PC-9 (cell line): ENCODE results near the gene TSSK6. TPM values are rescaled to one million over a fixed set of nuclear protein-coding genes. Genes with fewer than 3 reads are reported as not detected.

Experiments
- BruUV-seq: library from RNA; stranded (reverse); fragments of 400-500 nt; replicated peaks from 2 replicates; lab custom pipeline; 2021; lab: Mats Ljungman, UMichigan
- CTCF ChIA-PET: fragments of 300-600 bp; sonication (Branson Sonifier 250); formaldehyde crosslinking; loops from one replicate; lab custom pipeline; 2022; ENCODE audit warnings: antibody characterized with exemption; lab: Charles Lee
- POLR2A ChIA-PET: fragments of 300-600 bp; sonication (Branson Sonifier 250); formaldehyde crosslinking; loops from one replicate; lab custom pipeline; 2022; ENCODE audit warnings: antibody characterized with exemption; ENCODE audit not compliant: unreplicated experiment; lab: Charles Lee
- DNase-seq, 2 experiments: peaks; one replicate each; pipeline versions ENCODE4 v3.0.0 to v3.0.0-alpha.2; 2015 to 2022; ENCODE audit warnings: mixed read lengths in 1 of 2
- H2AFZ ChIP-seq: fragments of 200-600 bp; sonication (generic); 2 replicates; pipeline ENCODE4 v1.8.1; 2017; ENCODE audit warnings: antibody characterized with exemption
- H3F3A ChIP-seq: fragments of 200-600 bp; sonication (generic); 2 replicates; pipeline ENCODE4 v1.8.1; 2017; ENCODE audit warnings: antibody characterized with exemption, mild to moderate bottlenecking, low read depth; ENCODE audit not compliant: insufficient read depth
- H3K27ac ChIP-seq: fragments of 200-600 bp; sonication (generic); 2 replicates; pipeline ENCODE4 v1.6.1; 2016; ENCODE audit warnings: mixed run types
- H3K27me3 ChIP-seq: fragments of 200-600 bp; sonication (generic); 2 replicates; pipeline ENCODE4 v1.6.1; 2016; ENCODE audit warnings: low read depth, mixed run types; ENCODE audit not compliant: insufficient read depth
- H3K36me3 ChIP-seq: fragments of 200-600 bp; sonication (generic); 2 replicates; pipeline ENCODE4 v1.6.1; 2016; ENCODE audit warnings: low read depth, mixed run types
- H3K4me1 ChIP-seq: fragments of 200-600 bp; sonication (generic); replicated peaks from 2 replicates; pipeline ENCODE4 v1.6.1; 2016; ENCODE audit warnings: mixed run types; ENCODE audit not compliant: insufficient read depth
- H3K4me2 ChIP-seq: fragments of 200-600 bp; sonication (generic); 2 replicates; pipeline ENCODE4 v1.6.1; 2017; ENCODE audit warnings: mixed run types
- H3K4me3 ChIP-seq: fragments of 200-600 bp; sonication (generic); 2 replicates; pipeline ENCODE4 v1.6.1; 2016; ENCODE audit warnings: mixed run types
- H3K79me2 ChIP-seq: fragments of 200-600 bp; sonication (generic); 2 replicates; pipeline ENCODE4 v1.6.1; 2017; ENCODE audit warnings: low read depth, mixed run types
- H3K9me2 ChIP-seq: fragments of 200-600 bp; sonication (generic); 2 replicates; pipeline ENCODE4 v1.8.1; 2017; ENCODE audit warnings: mild to moderate bottlenecking; ENCODE audit not compliant: insufficient read depth
- H3K9me3 ChIP-seq: fragments of 200-600 bp; sonication (generic); 2 replicates; pipeline ENCODE4 v1.8.1; 2016; ENCODE audit warnings: low read depth; ENCODE audit not compliant: insufficient read depth
- H4K20me1 ChIP-seq: fragments of 200-600 bp; sonication (generic); 2 replicates; pipeline ENCODE4 v1.8.1; 2017; ENCODE audit not compliant: insufficient read depth
- EZH2 ChIP-seq: fragments of 200-600 bp; sonication (generic); IDR thresholded peaks from 2 replicates; pipeline ENCODE4 v1.8.0; 2017; ENCODE audit warnings: antibody characterized with exemption, low read depth
- intact Hi-C: fragments of 100-400 bp; cut with micrococcal nuclease; formaldehyde crosslinking; loops from one replicate; pipeline ENCODE4 v1.10.0; 2022; ENCODE audit not compliant: unreplicated experiment
- total RNA-seq: library from RNA; stranded (reverse); gene quantifications from 2 replicates; pipeline ENCODE4 v1.2.3, GENCODE V29; 2021
- TF ChIP-seq, protein P1 (sequence below): fragments of 200-600 bp; sonication (generic); conservative IDR thresholded peaks from 2 replicates; pipeline ENCODE4 v1.6.1; 2017; ENCODE audit warnings: mixed run types, antibody characterized with exemption, mild to moderate bottlenecking, moderate library complexity

TSSK6 gene
- total RNA-seq, 1 experiment from 2014 or later, result 2.0 TPM

DNA sequence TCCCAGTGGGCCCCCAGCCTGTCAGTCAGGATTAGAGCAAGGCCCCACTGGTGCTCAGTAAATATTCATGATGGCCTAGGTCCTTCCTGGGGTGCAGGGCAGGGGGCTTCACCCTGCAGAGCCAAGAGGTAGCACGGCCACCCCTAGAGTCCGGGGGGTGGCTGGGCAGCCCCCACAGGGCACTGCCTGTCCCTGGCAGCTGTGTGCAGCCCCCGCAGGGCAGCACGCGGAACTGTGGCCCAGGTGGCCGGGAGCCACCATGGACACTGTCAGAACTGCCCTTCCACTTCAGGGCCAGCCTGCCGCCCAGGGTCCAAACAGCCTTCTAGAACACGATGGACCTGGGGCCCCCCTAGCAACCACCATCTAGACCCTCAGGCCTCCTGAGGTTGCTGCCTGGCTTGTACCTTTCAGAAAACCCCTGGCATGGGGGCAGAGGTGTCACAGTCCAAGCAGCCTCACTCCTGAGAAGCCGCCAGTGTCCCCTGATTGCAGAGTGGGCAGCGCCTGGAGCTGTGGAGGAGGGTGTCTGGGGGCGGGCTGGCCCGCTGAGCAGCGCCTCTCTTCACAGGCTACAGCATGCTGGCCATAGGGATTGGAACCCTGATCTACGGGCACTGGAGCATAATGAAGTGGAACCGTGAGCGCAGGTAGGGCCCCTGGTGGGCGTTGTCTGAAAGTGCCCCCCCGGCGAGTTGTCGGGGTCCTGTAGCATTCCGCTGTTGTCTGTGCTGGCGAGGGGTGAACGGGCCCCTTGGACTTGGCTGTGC, 10.4 kb upstream of the TSSK6 start:
- Histone ChIP-seq H3K79me2 (peaks cover 24% of the 10 kb centered on the region), H3K4me2 (no peak overlapping the region), H3K4me3 (no peak overlapping the region), H3K36me3 (peaks cover 8% of the 10 kb centered on the region; the same call in 1 of the 2 replicates), H3F3A (peaks cover 6% of the 10 kb centered on the region), H3K27me3 (no peaks in the 10 kb centered on the region), H3K9me3 (no peaks in the 10 kb centered on the region), H3K9me2 (no peaks in the 10 kb centered on the region), H3K4me1 (no peaks in the 10 kb centered on the region), H3K27ac (no peak overlapping the region), H4K20me1 (peaks cover 51% of the 10 kb centered on the region), H2AFZ (no peak overlapping the region)
- CTCF ChIA-PET, result no interaction called here
- no TSS peak for BruUV-seq
- intact Hi-C loops, result no loop called here
- TF ChIP-seq, protein P1, sequence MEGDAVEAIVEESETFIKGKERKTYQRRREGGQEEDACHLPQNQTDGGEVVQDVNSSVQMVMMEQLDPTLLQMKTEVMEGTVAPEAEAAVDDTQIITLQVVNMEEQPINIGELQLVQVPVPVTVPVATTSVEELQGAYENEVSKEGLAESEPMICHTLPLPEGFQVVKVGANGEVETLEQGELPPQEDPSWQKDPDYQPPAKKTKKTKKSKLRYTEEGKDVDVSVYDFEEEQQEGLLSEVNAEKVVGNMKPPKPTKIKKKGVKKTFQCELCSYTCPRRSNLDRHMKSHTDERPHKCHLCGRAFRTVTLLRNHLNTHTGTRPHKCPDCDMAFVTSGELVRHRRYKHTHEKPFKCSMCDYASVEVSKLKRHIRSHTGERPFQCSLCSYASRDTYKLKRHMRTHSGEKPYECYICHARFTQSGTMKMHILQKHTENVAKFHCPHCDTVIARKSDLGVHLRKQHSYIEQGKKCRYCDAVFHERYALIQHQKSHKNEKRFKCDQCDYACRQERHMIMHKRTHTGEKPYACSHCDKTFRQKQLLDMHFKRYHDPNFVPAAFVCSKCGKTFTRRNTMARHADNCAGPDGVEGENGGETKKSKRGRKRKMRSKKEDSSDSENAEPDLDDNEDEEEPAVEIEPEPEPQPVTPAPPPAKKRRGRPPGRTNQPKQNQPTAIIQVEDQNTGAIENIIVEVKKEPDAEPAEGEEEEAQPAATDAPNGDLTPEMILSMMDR, result no peak
- no peak for TF ChIP-seq EZH2
- POLR2A ChIA-PET, result no interaction called here
- no peak for DNase-seq

DNA sequence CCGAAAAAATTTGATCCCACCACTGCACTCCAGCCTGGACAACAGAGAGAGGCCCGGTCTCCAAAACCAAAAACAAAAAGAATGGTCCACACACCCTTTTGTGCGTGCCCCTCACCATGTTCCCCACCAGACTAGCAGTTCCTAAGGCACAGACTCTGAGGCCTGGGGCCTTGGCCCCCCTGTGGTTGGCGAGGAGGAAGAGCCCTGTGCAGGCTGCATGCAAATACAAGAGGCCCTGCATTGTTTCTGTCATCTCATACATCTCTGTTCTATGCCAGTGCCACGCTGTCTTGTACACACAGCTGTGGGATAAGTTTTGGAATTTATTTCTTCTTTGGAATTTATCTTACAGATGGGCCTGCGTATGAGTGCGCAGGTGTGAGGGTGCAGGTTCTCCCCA, 8.7 kb upstream of the TSSK6 start:
- intact Hi-C loops, result no loop called here
- Histone ChIP-seq H4K20me1 (peaks cover 56% of the 10 kb centered on the region), H3K4me3 (no peak overlapping the region), H3K4me2 (no peak overlapping the region), H3F3A (no peaks in the 10 kb centered on the region; the same call in 1 of the 2 replicates), H3K9me2 (no peaks in the 10 kb centered on the region), H3K27me3 (no peaks in the 10 kb centered on the region), H3K36me3 (peaks cover 10% of the 10 kb centered on the region; the same call in 1 of the 2 replicates), H2AFZ (no peak overlapping the region), H3K9me3 (no peaks in the 10 kb centered on the region), H3K79me2 (peaks cover 39% of the 10 kb centered on the region), H3K27ac (no peak overlapping the region), H3K4me1 (no peaks in the 10 kb centered on the region)
- ChIA-PET POLR2A (no interaction called here), CTCF (no interaction called here)
- TF ChIP-seq, protein P1, result no peak
- TF ChIP-seq EZH2, result no peak
- DNase-seq, result no peak
- BruUV-seq, result no TSS peak

DNA sequence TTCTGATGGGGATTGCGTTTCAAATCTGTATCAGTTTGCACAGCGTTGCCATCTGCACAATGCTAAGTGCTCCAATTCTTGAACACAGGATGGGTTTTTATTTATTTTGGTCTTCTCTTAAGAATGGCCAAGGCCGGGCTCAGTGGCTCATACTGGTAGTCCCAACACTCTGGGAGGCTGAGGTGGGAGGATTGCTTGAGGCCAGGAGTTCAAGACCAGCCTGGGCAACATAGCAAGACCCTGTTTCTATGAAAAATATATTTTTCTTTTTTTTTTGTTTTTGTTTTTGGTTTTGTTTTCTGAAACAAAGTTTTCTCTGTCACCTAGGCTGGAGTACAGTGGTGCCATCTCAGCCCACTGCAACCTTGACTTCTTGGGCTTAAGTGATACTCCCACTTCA, 7.8 kb upstream of the TSSK6 start:
- DNase-seq, result no peak
- Histone ChIP-seq H2AFZ (no peak overlapping the region), H3K79me2 (peaks cover 47% of the 10 kb centered on the region), H3K4me2 (no peak overlapping the region), H3K9me3 (no peaks in the 10 kb centered on the region), H3K4me1 (no peaks in the 10 kb centered on the region), H3K9me2 (no peaks in the 10 kb centered on the region), H3K27me3 (no peaks in the 10 kb centered on the region), H3F3A (no peaks in the 10 kb centered on the region), H3K36me3 (peaks cover 10% of the 10 kb centered on the region; the same call in 1 of the 2 replicates), H4K20me1 (peaks cover 58% of the 10 kb centered on the region), H3K4me3 (no peak overlapping the region), H3K27ac (no peak overlapping the region)
- no TSS peak for BruUV-seq
- intact Hi-C loops, result no loop called here
- TF ChIP-seq EZH2, result no peak
- TF ChIP-seq, protein P1, result no peak
- CTCF ChIA-PET, result no interaction called here
- POLR2A ChIA-PET, result no interaction called here
